ENCODE data around the gene KRT16.

- TF ChIP-seq EZH2 (IDR thresholded peaks at IDR 0.05; ENCODE audit: insufficient read depth, low read length) (no peak), CTCF (IDR thresholded peaks at IDR 0.05; ENCODE audit: insufficient read depth, low read depth, low read length) (no peak)
Observed at GRCh38 chr17:41651625-41652460, 39.3 kb upstream of the KRT16 start.
